ENCODE measurements around the gene IRX1. TPM values are rescaled to one million over a fixed set of nuclear protein-coding genes. Genes with fewer than 3 reads are reported as not detected.

The IRX1 gene
- total RNA-seq, 2 donors from 2014 or later: 0.87 TPM; not detected in 1

DNA sequence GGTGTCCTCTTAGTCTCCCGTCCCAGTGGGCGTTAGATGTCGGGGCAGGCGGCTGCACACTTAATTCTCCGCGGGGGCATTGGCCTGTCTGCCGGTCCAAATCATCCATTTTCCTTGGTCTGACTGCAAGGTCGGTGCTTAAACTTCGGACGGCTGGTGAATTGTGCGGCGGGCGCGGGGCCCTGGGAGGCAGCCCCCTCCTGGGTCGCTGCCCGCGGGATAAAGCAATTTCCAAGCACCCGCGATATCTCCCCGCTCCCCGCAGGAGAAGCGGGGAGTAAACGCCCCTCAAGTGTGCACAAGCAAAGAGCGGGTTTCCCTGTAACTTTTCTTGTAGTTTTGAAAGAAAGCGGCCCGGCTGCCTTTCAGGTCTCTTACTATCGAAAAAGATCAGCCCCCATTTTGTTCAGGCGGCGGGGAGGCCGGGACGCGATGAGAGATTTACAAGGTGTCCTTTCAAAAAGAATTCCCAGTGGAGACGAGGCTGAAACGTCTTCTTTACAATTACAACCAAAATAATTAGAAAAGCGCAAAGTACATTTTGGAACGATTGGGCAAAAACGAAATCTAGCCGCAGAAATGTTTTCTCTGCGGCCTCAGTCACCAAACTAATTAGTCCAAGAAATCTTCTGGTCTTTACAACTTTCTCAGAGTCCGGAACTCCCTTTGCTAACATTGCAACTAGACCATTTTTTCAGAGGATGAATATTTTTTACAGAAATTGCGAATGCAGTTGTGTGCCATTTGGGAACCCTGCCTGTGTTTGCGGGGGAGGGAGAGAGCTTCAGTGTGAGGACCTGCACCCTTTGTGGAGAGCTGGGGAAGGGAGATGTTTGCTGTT is 1.8 kb downstream of the IRX1 start:
- Histone ChIP-seq H3K36me3 (no peaks in the 10 kb centered on the region), H3K9me3 (no peaks in the 10 kb centered on the region), H3K27me3 (replicated peaks; ENCODE audit: insufficient read depth) (peaks cover 78% of the 10 kb centered on the region), H3K27ac (no peak overlapping the region), H3K4me1 (replicated peaks) (peaks cover 14% of the 10 kb centered on the region), H3K4me3 (no peak overlapping the region)
- no peak for DNase-seq (ENCODE audit: low spot score)
- 48% methylated on average over 42 of the region's 42 CpGs for WGBS
- intact Hi-C loops (cut with DNase I): no loop called here
- TF ChIP-seq, protein P1, sequence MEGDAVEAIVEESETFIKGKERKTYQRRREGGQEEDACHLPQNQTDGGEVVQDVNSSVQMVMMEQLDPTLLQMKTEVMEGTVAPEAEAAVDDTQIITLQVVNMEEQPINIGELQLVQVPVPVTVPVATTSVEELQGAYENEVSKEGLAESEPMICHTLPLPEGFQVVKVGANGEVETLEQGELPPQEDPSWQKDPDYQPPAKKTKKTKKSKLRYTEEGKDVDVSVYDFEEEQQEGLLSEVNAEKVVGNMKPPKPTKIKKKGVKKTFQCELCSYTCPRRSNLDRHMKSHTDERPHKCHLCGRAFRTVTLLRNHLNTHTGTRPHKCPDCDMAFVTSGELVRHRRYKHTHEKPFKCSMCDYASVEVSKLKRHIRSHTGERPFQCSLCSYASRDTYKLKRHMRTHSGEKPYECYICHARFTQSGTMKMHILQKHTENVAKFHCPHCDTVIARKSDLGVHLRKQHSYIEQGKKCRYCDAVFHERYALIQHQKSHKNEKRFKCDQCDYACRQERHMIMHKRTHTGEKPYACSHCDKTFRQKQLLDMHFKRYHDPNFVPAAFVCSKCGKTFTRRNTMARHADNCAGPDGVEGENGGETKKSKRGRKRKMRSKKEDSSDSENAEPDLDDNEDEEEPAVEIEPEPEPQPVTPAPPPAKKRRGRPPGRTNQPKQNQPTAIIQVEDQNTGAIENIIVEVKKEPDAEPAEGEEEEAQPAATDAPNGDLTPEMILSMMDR (IDR thresholded peaks at IDR 0.05): no peak
- TF ChIP-seq POLR2AphosphoS5 (IDR thresholded peaks at IDR 0.05) (no peak), POLR2A (IDR thresholded peaks at IDR 0.05) (no peak)

DNA sequence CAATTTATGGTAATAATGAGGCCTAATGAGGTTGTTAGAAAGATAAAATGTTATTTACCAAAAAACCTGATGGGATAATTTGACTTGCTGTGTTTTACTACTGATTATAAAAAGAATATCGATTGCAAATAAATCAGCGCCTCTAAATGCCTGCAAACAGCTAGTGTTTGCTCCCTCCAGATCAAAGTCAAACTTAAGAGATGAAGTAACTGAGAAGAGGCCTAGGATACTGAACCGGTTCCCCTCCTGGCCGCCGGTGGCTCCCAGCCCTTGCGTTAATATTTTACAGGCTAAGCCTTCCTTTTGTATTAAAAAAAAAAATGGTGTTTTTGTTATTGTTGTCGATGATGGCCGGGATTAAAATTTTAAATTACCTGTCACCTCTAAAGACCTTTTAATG is 2.6 kb downstream of the IRX1 start:
- intact Hi-C loops (cut with DNase I): no loop called here
- WGBS: 70% methylated on average over 8 of the region's 8 CpGs
- peaks cover 78% of the 10 kb centered on the region for H3K27me3 ChIP-seq (replicated peaks; ENCODE audit: insufficient read depth)
- peaks cover 15% of the 10 kb centered on the region for H3K4me1 ChIP-seq (replicated peaks)
- no peaks in the 10 kb centered on the region for H3K9me3 ChIP-seq
- H3K36me3 ChIP-seq: no peaks in the 10 kb centered on the region
- DNase-seq (ENCODE audit: low spot score): no peak
- TF ChIP-seq POLR2A (IDR thresholded peaks at IDR 0.05) (no peak), POLR2AphosphoS5 (IDR thresholded peaks at IDR 0.05) (no peak)
- TF ChIP-seq, protein P1 (IDR thresholded peaks at IDR 0.05): no peak
- no peak overlapping the region for H3K4me3 ChIP-seq
- no peak overlapping the region for H3K27ac ChIP-seq

DNA sequence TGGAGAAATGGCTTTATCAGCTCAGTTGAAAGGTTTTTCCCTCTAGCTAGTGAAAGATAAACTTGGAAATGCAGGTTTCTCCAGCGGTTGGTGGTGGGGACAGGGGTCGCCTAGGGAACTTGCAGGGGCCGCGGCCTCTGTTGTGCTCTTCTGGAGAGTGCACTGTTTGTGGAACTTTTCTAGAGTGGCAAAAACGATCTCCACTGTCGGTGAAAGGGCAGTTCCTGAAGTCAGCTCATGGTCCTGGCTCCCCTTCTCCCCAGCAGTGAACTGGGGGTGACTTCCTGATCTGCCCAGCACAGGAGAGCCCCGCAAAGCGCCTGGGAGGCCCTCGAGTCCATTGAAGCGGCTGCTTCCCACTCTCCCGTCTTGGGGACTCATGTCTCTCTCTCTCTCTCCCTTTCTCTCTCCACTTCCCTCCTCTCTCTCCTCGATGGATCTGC is 3.2 kb downstream of the IRX1 start:
- Histone ChIP-seq H3K27me3 (replicated peaks; ENCODE audit: insufficient read depth) (peaks cover 78% of the 10 kb centered on the region), H3K4me3 (no peak overlapping the region), H3K27ac (no peak overlapping the region), H3K4me1 (replicated peaks) (peaks cover 15% of the 10 kb centered on the region), H3K36me3 (no peaks in the 10 kb centered on the region), H3K9me3 (no peaks in the 10 kb centered on the region)
- TF ChIP-seq POLR2A (IDR thresholded peaks at IDR 0.05): no peak
- TF ChIP-seq POLR2AphosphoS5 (IDR thresholded peaks at IDR 0.05): no peak
- TF ChIP-seq, protein P1 (IDR thresholded peaks at IDR 0.05): no peak
- intact Hi-C loops (cut with DNase I): no loop called here
- DNase-seq (ENCODE audit: low spot score): no peak
- WGBS: 41% methylated on average over 12 of the region's 12 CpGs

DNA sequence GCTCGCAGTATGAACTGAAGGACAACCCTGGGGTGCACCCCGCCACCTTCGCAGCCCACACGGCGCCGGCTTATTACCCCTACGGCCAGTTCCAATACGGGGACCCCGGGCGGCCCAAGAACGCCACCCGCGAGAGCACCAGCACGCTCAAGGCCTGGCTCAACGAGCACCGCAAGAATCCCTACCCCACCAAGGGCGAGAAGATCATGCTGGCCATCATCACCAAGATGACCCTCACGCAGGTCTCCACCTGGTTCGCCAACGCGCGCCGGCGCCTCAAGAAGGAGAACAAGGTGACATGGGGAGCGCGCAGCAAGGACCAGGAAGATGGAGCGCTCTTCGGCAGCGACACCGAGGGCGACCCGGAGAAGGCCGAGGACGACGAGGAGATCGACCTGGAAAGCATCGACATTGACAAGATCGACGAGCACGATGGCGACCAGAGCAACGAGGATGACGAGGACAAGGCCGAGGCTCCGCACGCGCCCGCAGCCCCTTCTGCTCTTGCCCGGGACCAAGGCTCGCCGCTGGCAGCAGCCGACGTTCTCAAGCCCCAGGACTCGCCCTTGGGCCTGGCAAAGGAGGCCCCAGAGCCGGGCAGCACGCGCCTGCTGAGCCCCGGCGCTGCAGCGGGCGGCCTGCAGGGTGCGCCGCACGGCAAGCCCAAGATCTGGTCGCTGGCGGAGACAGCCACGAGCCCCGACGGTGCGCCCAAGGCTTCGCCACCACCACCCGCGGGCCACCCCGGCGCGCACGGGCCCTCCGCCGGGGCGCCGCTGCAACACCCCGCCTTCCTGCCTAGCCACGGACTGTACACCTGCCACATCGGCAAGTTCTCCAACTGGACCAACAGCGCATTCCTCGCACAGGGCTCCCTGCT is 3.8 kb downstream of the IRX1 start:
- Histone ChIP-seq H3K4me3 (no peak overlapping the region), H3K27ac (no peak overlapping the region), H3K36me3 (no peaks in the 10 kb centered on the region), H3K27me3 (replicated peaks; ENCODE audit: insufficient read depth) (peaks cover 79% of the 10 kb centered on the region), H3K9me3 (no peaks in the 10 kb centered on the region), H3K4me1 (replicated peaks) (peaks cover 12% of the 10 kb centered on the region)
- DNase-seq (ENCODE audit: low spot score): no peak
- intact Hi-C loops (cut with DNase I): no loop called here
- 20% methylated on average over 71 of the region's 86 CpGs for WGBS
- TF ChIP-seq POLR2AphosphoS5 (IDR thresholded peaks at IDR 0.05) (no peak), POLR2A (IDR thresholded peaks at IDR 0.05) (no peak)
- TF ChIP-seq, protein P1 (IDR thresholded peaks at IDR 0.05): no peak

Data from prostate gland (tissue), 2 donors.